Activated CD4-positive, alpha-beta T cell treated with anti-CD3 and anti-CD28 coated beads, Interleukin-2, amount 10 ng/mL, durations not matched to agents 7 days and 5 days (primary cell): ENCODE results near the gene P2RX5. TPM values are rescaled to one million over a fixed set of nuclear protein-coding genes. Genes with fewer than 3 reads are reported as not detected.

Experiments
- CTCF ChIA-PET: fragments of 350-600 bp; sonication (Branson Sonifier 250); formaldehyde crosslinking; loops from one replicate; lab custom pipeline; 2021; ENCODE audit warnings: antibody characterized with exemption; lab: Charles Lee
- POLR2A ChIA-PET: fragments of 350-600 bp; sonication (Branson Sonifier 250); formaldehyde crosslinking; loops from one replicate; lab custom pipeline; 2021; ENCODE audit warnings: antibody characterized with exemption; lab: Charles Lee
- DNase-seq: peaks from one replicate; pipeline ENCODE4 v3.0.0-alpha.2; 2020
- H3K27ac Mint-ChIP-seq: one replicate; pipeline ENCODE4 v1.8.0; 2021; ENCODE audit warnings: mild to moderate bottlenecking, moderate library complexity, mixed read lengths
- H3K27me3 Mint-ChIP-seq: one replicate; pipeline ENCODE4 v1.8.0; 2021; ENCODE audit warnings: mixed read lengths
- H3K36me3 Mint-ChIP-seq: one replicate; pipeline ENCODE4 v1.8.0; 2021; ENCODE audit warnings: low read depth, mixed read lengths
- H3K4me1 Mint-ChIP-seq: one replicate; pipeline ENCODE4 v1.8.0; 2021; ENCODE audit warnings: mixed read lengths
- H3K4me3 Mint-ChIP-seq: one replicate; pipeline ENCODE4 v1.8.0; 2021; ENCODE audit warnings: mild to moderate bottlenecking, moderate library complexity, mixed read lengths
- H3K9me3 Mint-ChIP-seq: one replicate; pipeline ENCODE4 v1.8.0; 2021; ENCODE audit warnings: mixed read lengths
- total RNA-seq, 2 experiments: library from RNA; stranded (reverse); gene quantifications; one replicate each; pipeline ENCODE4 v1.2.3, GENCODE V29; 2021

Gene P2RX5
- total RNA-seq, 2 experiments from 2014 or later: 33.6 to 39.4 TPM

DNA sequence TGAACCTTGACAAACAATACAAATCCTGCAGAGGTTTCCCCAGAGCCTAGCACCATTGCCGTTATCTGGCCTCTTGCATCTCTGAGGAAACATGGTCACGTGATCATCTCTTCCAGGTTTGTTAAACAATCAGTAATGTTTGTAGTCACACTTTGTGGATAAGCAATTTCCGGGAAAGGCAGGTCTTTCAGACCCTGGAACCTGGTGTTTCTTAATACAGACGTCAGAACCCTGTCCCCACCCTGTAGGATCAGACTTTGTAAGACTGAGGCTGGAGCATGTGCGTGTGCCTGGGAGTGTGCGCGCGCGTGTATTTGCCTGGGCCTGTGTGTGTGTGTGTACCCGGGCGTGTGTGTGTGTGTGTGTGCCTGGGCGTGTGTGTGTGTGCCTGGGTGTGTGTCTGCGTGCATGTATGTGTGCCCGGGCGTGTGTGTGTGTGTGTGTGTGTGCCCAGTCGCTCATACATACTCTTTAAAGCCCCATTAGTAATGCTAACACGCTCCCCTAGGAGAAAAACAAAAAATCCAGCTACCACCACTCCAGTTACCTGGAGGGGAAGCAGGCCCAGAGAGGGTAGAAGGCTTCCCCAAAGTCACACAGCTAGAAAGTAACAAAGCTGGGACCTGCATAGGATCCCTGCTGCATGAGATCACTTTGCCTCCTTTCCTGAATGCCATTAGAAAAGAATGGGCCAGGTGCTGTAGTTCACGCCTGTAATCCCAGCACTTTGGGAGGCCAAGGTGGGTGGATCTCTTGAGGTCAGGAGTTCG, 54.1 kb downstream of the P2RX5 start:
- peaks cover 49% of the 10 kb centered on the region for H3K4me1 Mint-ChIP-seq
- CTCF ChIA-PET: no interaction called here

DNA sequence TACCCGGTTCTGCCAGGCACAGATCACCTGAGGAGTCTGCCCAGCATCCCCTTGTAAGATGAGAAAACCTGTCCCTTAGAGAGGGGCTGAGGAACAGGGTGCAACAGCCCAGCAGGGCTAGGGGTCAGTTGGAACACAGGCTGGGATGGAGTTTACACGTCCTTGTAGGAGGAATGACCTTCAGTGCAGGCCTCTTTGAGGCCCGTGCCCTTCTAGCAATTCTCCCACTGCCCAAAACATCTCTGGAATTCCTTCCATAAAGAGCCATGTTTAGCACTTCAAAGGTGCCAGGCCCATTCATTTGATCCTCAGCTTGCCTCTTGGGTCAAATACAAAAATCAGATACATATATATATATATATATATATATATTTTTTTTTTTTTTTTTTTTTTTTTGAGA, 54.9 kb downstream of the P2RX5 start:
- Mint-ChIP-seq H3K27me3 (no peaks in the 10 kb centered on the region), H3K4me1 (peaks cover 49% of the 10 kb centered on the region), H3K36me3 (peaks cover 8% of the 10 kb centered on the region), H3K4me3 (no peak overlapping the region), H3K27ac (peak overlapping the region; percentile 19), H3K9me3 (no peaks in the 10 kb centered on the region)
- DNase-seq: no peak
- POLR2A ChIA-PET: no interaction called here
- CTCF ChIA-PET: interaction anchor here (1.0 to 1.4 kb wide), 3 partner anchors 14 to 97 kb away, joined by 3 to 5 read pairs (median 4); no protein-coding TSS in a partner anchor

More for the DNA sequence above, 54.1 kb downstream of the P2RX5 start:
- no peak for DNase-seq
- Mint-ChIP-seq H3K27ac (no peak overlapping the region), H3K36me3 (peaks cover 8% of the 10 kb centered on the region), H3K4me3 (no peak overlapping the region), H3K27me3 (no peaks in the 10 kb centered on the region), H3K9me3 (no peaks in the 10 kb centered on the region)
- POLR2A ChIA-PET: no interaction called here

DNA sequence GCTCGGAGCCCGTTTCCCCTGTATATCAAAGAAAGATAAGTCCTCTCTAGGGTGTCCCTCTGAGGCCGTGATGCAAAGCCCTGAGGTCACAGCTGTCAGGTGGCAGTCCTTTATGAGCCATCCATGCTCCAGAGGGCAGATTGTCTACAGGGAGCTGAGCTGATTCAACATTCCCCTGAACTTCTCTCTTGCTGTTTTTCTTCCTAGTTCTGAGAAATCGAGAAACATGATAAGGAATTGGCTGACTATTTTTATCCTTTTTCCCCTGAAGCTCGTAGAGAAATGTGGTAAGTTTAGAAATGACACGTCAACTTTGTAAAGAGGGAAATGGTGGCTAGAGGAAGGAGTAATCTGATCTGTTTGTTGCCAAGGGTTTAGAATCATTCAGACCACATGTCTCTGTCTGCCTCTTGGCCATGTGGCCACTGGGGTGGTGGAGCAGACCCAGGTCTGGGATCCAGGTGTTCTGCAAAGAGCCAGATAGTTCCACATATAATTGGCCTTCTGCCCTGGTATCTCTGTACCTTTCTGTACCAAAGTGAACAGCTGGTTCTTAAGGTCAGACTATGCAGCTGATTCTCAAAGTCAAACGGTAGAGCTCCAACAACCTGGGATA, 55.9 kb downstream of the P2RX5 start:
- no peaks in the 10 kb centered on the region for H3K27me3 Mint-ChIP-seq
- H3K4me3 Mint-ChIP-seq: peak overlapping the region; percentile 31
- H3K9me3 Mint-ChIP-seq: no peaks in the 10 kb centered on the region
- peaks cover 8% of the 10 kb centered on the region for H3K36me3 Mint-ChIP-seq
- ChIA-PET POLR2A (interaction anchor here (0.7 kb wide), 1 partner anchor 62 kb away, joined by 3 read pairs; no protein-coding TSS in a partner anchor), CTCF (interaction anchor here (1.0 to 1.4 kb wide), 4 partner anchors 15 to 98 kb away, joined by 3 to 5 read pairs (median 4); no protein-coding TSS in a partner anchor)
- no peak for DNase-seq
- H3K4me1 Mint-ChIP-seq: peaks cover 51% of the 10 kb centered on the region
- H3K27ac Mint-ChIP-seq: peak overlapping the region; percentile 80

DNA sequence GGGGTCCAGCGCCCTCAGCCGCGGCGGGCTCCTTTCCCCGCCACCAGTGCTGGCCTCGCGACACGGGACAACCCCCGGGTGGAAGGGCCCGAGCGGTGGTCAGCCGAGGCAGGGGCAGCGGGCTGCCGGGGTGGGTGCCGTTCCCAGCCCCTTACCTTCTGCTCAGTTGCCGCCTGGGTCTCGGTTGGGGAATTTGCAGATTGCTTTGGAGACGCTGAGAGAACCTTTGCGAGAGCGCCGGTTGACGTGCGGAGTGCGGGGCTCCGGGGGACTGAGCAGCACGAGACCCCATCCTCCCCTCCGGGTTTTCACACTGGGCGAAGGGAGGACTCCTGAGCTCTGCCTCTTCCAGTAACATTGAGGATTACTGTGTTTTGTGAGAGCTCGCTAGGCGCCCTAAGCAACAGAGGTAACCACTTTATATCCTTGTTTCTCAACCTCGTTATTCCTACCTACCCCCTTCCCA, 59.0 kb downstream of the P2RX5 start:
- peak; percentile 23 for DNase-seq
- Mint-ChIP-seq H3K4me1 (peaks cover 56% of the 10 kb centered on the region), H3K27ac (peak overlapping the region; percentile 72), H3K4me3 (peak overlapping the region; percentile 89), H3K36me3 (peaks cover 7% of the 10 kb centered on the region), H3K9me3 (no peaks in the 10 kb centered on the region), H3K27me3 (no peaks in the 10 kb centered on the region)
- ChIA-PET POLR2A (interaction anchor here (1.0 kb wide), 1 partner anchor 823 kb away, joined by 3 read pairs; no protein-coding TSS in a partner anchor), CTCF (interaction anchor here (0.6 to 2.4 kb wide), 7 partner anchors 9 to 101 kb away, joined by 3 to 10 read pairs (median 4); no protein-coding TSS in a partner anchor)

DNA sequence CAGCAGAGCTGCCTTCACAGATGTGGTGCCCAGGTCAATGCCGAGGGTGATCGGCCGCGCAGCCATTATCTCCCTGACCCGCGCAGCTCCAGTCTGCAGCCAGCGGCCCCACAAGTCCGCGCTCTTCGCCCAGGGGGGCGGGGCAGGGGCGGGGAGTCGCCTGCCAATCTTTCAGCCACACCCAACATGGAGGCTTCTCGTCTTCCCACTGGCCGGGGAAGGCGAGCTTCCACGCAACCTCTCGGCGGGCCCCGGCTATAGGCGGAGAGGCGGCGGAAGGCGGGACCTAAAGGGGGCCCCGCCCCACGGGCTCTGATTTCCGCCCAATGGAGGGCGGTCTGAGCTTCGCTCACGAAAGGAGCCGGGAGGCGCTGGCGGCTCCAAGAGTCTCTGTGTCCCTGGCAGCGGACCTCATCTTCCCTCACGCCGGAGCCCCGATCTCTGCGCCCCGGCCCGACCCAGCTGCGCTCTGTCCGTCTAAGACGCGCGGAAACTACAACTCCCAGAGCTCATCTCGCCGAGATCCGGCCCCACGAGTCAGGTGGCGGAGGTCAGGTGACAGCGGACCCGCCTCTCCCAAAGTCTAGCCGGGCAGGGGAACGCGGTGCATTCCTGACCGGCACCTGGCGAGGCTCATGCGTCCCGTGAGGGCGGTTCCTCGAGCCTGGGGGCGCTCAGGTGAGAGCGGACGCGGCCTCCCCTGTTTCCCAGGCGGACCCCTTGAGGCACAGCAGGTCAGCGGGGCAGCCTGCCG, 59.6 kb downstream of the P2RX5 start, which contains the start of the genes CTNS and SHPK:
CTNS (plus strand) TSS at position 607 of the 754 bp plus-strand sequence. CDS start 3,447 bp downstream, outside the sequence.
SHPK (minus strand) TSS at position 97 of the 754 bp plus-strand sequence; CDS start at position 66, 31 bp downstream.
- peak; percentile 96 for DNase-seq
- POLR2A ChIA-PET: interaction anchor here (0.5 to 1.0 kb wide), 2 partner anchors 78 to 822 kb away, joined by 3 read pairs; no protein-coding TSS in a partner anchor
- H3K4me3 Mint-ChIP-seq: peak within 1 kb of the TSS; percentile 89
- CTCF ChIA-PET: interaction anchor here (0.7 to 1.4 kb wide), 7 partner anchors 11 to 211 kb away, joined by 3 to 9 read pairs (median 4); no protein-coding TSS in a partner anchor
- peaks cover 7% of the 10 kb centered on the region for H3K36me3 Mint-ChIP-seq
- H3K27me3 Mint-ChIP-seq: no peaks in the 10 kb centered on the region
- no peaks in the 10 kb centered on the region for H3K9me3 Mint-ChIP-seq
- peak within 1 kb of the TSS; percentile 99 for H3K27ac Mint-ChIP-seq
- H3K4me1 Mint-ChIP-seq: peaks cover 52% of the 10 kb centered on the region

DNA sequence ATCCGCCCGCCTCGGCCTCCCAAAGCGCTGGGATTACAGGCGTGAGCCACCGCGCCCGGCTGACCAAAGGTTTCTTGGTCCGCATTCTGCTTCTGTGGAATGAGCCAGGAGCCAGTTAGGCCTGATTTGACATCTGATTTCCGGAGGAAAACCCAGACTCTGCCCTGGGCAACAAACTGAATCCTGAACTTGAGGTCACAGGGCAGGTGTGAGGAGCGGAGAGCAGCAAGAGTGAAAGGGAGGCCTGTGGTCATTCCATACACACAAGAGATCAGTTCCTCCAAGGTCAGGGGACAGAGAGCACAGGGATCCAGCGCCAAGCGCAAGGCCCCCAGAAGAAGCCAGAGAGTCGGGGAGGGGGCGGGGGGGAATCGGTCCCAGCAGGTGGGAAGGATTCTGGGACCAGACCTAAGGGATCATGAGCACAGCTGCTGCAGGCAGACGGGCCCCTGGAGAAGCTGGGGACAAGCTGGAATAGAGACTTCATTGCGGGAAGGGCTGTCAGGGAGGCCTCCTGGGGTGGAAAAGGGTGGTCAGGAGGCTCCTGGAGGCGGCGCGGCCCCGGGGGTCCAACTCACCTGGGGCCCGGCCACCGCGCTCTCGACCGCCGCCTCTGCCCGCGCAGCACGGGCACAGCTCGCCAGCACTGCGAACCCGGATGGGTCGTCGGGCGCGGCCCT, 60.3 kb downstream of the P2RX5 start:
- H3K36me3 Mint-ChIP-seq: peaks cover 7% of the 10 kb centered on the region
- ChIA-PET CTCF (interaction anchor here (0.7 to 1.4 kb wide), 7 partner anchors 11 to 211 kb away, joined by 3 to 9 read pairs (median 4); no protein-coding TSS in a partner anchor), POLR2A (interaction anchor here (0.5 kb wide), 1 partner anchor 77 kb away, joined by 3 read pairs; no protein-coding TSS in a partner anchor)
- DNase-seq: peak; percentile 20
- H3K9me3 Mint-ChIP-seq: no peaks in the 10 kb centered on the region
- peak overlapping the region; percentile 79 for H3K27ac Mint-ChIP-seq
- peak overlapping the region; percentile 89 for H3K4me3 Mint-ChIP-seq
- no peaks in the 10 kb centered on the region for H3K27me3 Mint-ChIP-seq
- H3K4me1 Mint-ChIP-seq: peaks cover 47% of the 10 kb centered on the region

DNA sequence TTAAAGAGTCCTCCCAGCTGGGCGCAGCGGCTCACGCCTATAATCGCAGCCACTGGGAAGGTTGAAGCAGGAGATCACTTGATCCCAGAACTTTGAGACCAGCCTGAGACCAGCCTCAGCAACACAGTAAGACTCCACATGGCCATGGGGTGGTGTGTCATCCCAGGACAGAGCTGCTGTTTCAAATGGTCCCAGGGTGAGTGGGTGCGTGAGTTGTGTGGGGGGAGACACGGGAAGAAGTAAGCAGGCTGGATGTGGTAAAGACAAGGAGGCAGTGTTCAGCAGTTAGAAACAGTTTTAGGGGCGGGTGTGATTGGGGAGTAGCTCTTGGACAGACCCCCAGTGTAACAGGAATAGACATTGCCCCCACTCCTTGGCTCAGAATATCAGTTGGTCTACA, 63.7 kb downstream of the P2RX5 start:
- no peak overlapping the region for H3K27ac Mint-ChIP-seq
- CTCF ChIA-PET: interaction anchor here (0.6 to 0.9 kb wide), 2 partner anchors 13 to 182 kb away, joined by 3 to 4 read pairs; no protein-coding TSS in a partner anchor
- peaks cover 19% of the 10 kb centered on the region for H3K4me1 Mint-ChIP-seq
- H3K36me3 Mint-ChIP-seq: peaks cover 11% of the 10 kb centered on the region
- H3K9me3 Mint-ChIP-seq: no peaks in the 10 kb centered on the region
- H3K27me3 Mint-ChIP-seq: no peaks in the 10 kb centered on the region
- DNase-seq: no peak
- no peak overlapping the region for H3K4me3 Mint-ChIP-seq
- POLR2A ChIA-PET: no interaction called here

DNA sequence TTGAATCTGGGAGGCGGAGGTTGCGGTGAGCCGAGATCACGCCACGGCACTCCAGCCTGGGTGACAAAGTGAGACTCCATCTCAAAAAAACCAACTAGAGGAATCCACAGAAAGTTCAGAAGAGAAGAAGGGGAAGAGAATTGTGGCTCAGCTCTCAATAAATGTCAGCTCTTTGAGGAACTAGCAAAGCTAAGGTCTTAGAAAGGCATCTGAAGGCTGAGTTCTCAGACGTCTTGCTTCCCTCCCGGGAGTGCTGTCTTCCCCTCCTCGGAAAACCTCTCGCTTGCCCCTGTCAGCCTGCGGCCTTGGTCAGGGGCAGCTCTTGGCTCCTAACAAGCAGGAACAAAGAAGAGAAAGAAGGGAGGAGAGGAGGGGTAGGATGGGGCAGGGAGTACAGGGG, 65.2 kb downstream of the P2RX5 start:
- no peak overlapping the region for H3K4me3 Mint-ChIP-seq
- ChIA-PET POLR2A (interaction anchor here (0.6 kb wide), 1 partner anchor 1240 kb away, joined by 3 read pairs; no protein-coding TSS in a partner anchor), CTCF (no interaction called here)
- DNase-seq: no peak
- no peaks in the 10 kb centered on the region for H3K27me3 Mint-ChIP-seq
- H3K27ac Mint-ChIP-seq: no peak overlapping the region
- H3K4me1 Mint-ChIP-seq: peaks cover 15% of the 10 kb centered on the region
- no peaks in the 10 kb centered on the region for H3K9me3 Mint-ChIP-seq
- H3K36me3 Mint-ChIP-seq: peaks cover 19% of the 10 kb centered on the region

DNA sequence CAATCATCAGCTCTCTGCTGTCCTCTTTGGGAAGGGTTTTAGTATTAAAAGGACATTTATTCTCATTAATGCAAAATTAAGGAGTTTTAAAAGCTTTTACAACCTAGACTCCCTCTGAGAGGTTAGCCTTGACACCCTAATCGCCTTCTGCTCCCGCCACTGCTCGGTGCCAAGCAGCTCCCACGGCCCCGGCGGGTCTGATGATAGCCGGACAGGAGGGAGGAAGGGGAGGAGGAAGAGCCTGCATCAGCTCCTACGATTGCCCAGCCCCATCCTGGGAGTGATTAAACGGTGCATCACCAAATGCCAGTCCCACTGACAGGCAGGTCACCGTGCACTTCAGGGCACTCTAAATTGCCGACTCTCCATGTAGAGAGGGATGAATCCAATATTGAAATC, 68.2 kb downstream of the P2RX5 start:
- Mint-ChIP-seq H3K4me3 (no peak overlapping the region), H3K27me3 (no peaks in the 10 kb centered on the region), H3K36me3 (peaks cover 26% of the 10 kb centered on the region), H3K9me3 (no peaks in the 10 kb centered on the region), H3K4me1 (no peaks in the 10 kb centered on the region), H3K27ac (no peak overlapping the region)
- ChIA-PET POLR2A (no interaction called here), CTCF (interaction anchor here (0.9 kb wide), 1 partner anchor 10 kb away, joined by 3 read pairs; no protein-coding TSS in a partner anchor)
- DNase-seq: no peak

DNA sequence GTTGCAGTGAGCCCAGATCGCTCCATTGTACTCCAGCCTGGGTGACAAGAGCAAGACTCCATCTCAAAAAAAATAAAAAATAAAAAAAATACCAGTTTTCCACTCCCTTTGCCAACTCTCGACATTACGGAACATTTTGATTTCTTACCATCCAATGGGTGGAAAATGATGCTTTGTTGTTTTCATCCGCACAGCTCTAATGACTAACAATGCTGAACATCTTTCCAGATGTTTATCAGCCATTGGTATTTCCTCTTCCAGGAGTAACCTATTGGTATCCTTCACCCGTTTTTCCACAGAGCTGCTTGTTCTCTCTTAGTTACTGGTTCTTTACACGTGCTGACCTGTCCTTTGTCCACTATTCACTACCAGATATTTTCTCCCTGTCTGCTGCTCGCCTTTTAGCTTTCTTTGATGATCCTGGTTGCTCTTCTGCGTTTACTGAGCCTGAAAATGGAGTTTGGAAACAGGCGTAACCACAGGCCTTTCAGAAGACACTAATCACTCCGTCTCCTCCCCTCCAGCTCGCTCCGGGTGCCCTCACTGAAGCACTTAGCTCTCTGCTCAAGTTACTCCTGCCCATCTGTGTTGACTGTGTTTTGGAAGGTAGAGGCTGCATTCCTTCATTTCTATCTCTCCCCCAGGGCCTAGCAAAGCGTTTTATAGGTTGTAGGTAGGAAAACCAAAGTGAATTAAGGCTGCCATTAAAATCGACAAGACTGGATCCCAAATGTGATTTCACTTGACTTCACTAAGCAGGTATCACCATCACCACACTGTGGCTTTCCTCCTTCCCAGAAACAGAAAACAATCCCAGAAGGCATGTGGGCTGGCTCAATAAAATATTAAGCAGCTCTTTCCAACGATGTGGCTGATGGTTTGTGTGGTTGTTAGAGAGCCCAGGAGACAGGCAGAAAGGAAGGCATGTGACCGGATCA, 68.9 kb downstream of the P2RX5 start:
- Mint-ChIP-seq H3K36me3 (peaks cover 26% of the 10 kb centered on the region), H3K27me3 (no peaks in the 10 kb centered on the region), H3K4me1 (no peaks in the 10 kb centered on the region), H3K27ac (no peak overlapping the region), H3K9me3 (no peaks in the 10 kb centered on the region), H3K4me3 (no peak overlapping the region)
- ChIA-PET CTCF (interaction anchor here (0.7 to 1.2 kb wide), 2 partner anchors 73 to 219 kb away, joined by 3 read pairs; partner anchors contain the start of gene NCBP3), POLR2A (interaction anchor here (0.7 kb wide), 1 partner anchor 939 kb away, joined by 4 read pairs; no protein-coding TSS in a partner anchor)
- no peak for DNase-seq
